HepG2 (cell line): ENCODE data around the gene CARMIL1. TPM values are rescaled to one million over a fixed set of nuclear protein-coding genes. Genes with fewer than 3 reads are reported as not detected.

Source experiments
- AFF4 ChIP-seq: sonication (generic); formaldehyde crosslinking; IDR thresholded peaks from 2 replicates; pipeline ENCODE4 v1.4.0; 2020; ENCODE audit warnings: missing genetic modification reagents
- BCLAF1 ChIP-seq: fragments of 450-650 bp; IDR thresholded peaks from 2 replicates; pipeline ENCODE4 v1.6.1; 2017; ENCODE audit warnings: mild to moderate bottlenecking
- FOXO4 ChIP-seq: sonication (generic); formaldehyde crosslinking; conservative IDR thresholded peaks from 2 replicates; pipeline ENCODE4 v1.8.1; 2023; ENCODE audit warnings: missing genetic modification reagents
- HOXA7 ChIP-seq: sonication (generic); formaldehyde crosslinking; IDR thresholded peaks from 2 replicates; pipeline ENCODE4 v1.8.1; 2022; ENCODE audit warnings: mild to moderate bottlenecking, missing genetic modification reagents, moderate library complexity
- KAT7 ChIP-seq: IDR thresholded peaks from 2 replicates; pipeline ENCODE4 v1.6.1; 2018; ENCODE audit warnings: borderline replicate concordance, missing compliant biosample characterization
- KDM1A ChIP-seq: IDR thresholded peaks from 2 replicates; pipeline ENCODE4 v1.6.1; 2016; ENCODE audit warnings: missing compliant biosample characterization
- KDM5A ChIP-seq: fragments of 200-600 bp; sonication (generic); IDR thresholded peaks from 2 replicates; pipeline ENCODE4 v1.7.0; 2018; ENCODE audit warnings: antibody characterized with exemption, mild to moderate bottlenecking, low read length, borderline replicate concordance
- MTF1 ChIP-seq: sonication (generic); formaldehyde crosslinking; IDR thresholded peaks from 2 replicates; pipeline ENCODE4 v1.5.0; 2020; ENCODE audit warnings: missing genetic modification reagents
- RBM39 ChIP-seq: fragments of 200-400 bp; formaldehyde crosslinking; IDR thresholded peaks from one replicate; pipeline ENCODE4 v1.6.1; 2018; ENCODE audit warnings: antibody characterized with exemption, mild to moderate bottlenecking, low read depth, low read length; ENCODE audit not compliant: poor library complexity, severe bottlenecking
- RXRB ChIP-seq: IDR thresholded peaks from 2 replicates; pipeline ENCODE4 v1.6.1; 2016; ENCODE audit warnings: borderline replicate concordance, missing genetic modification reagents, missing compliant biosample characterization
- SP140L ChIP-seq: sonication (generic); formaldehyde crosslinking; IDR thresholded peaks from 2 replicates; pipeline ENCODE4 v1.4.0; 2020; ENCODE audit warnings: missing genetic modification reagents, borderline replicate concordance
- TCF7L2 ChIP-seq: IDR thresholded peaks from 2 replicates; pipeline ENCODE4 v1.6.1; 2011; ENCODE audit warnings: mild to moderate bottlenecking, low read depth, low read length, moderate library complexity
- TOE1 ChIP-seq: sonication (generic); formaldehyde crosslinking; IDR thresholded peaks from 2 replicates; pipeline ENCODE4 v1.4.0; 2020; ENCODE audit warnings: mild to moderate bottlenecking, missing genetic modification reagents
- ZFP37 ChIP-seq: sonication (generic); formaldehyde crosslinking; IDR thresholded peaks from 2 replicates; pipeline ENCODE4 v1.4.0; 2020; ENCODE audit warnings: missing genetic modification reagents, borderline replicate concordance
- ZFX ChIP-seq: sonication (generic); formaldehyde crosslinking; IDR thresholded peaks from 2 replicates; pipeline ENCODE4 v1.4.0; 2020; ENCODE audit warnings: mild to moderate bottlenecking, low read depth, missing genetic modification reagents, moderate library complexity
- ZMYM2 ChIP-seq: sonication (generic); formaldehyde crosslinking; IDR thresholded peaks from 2 replicates; pipeline ENCODE4 v1.8.0; 2022; ENCODE audit warnings: mild to moderate bottlenecking, missing genetic modification reagents
- ZNF20 ChIP-seq: sonication (generic); formaldehyde crosslinking; IDR thresholded peaks from 2 replicates; pipeline ENCODE4 v1.4.0; 2020; ENCODE audit warnings: mild to moderate bottlenecking, moderate library complexity, missing genetic modification reagents
- ZNF205 ChIP-seq: IDR thresholded peaks from 2 replicates; pipeline ENCODE4 v1.6.1; 2018; ENCODE audit warnings: missing biosample characterization, missing genetic modification reagents
- ZNF660 ChIP-seq: sonication (generic); formaldehyde crosslinking; IDR thresholded peaks from 2 replicates; pipeline ENCODE4 v1.5.1; 2020; ENCODE audit warnings: mild to moderate bottlenecking, low read depth, missing genetic modification reagents, borderline replicate concordance
- ZUFSP ChIP-seq: sonication (generic); formaldehyde crosslinking; IDR thresholded peaks from 2 replicates; pipeline ENCODE4 v1.9.0; 2021; ENCODE audit warnings: missing genetic modification reagents, mild to moderate bottlenecking, borderline replicate concordance
- polyA plus RNA-seq, 8 experiments: library from polyadenylated mRNA; depleted of rRNA in 3 of 8; stranded (reverse) in 7 of 8; unstranded in 1 of 8; fragments of >200 nt; fragmentation: Illumina TruSeq in 4 of 8; extraction: Trizol in 4 of 8; gene quantifications; 2 replicates each; pipeline versions ENCODE4 v1.2.1 to v1.2.3, GENCODE V29; 2011 to 2016; ENCODE audit warnings: low read depth in 4 of 8, missing spikeins in 1 of 8, mixed read lengths in 1 of 8; ENCODE audit not compliant: insufficient read depth in 1 of 8
- total RNA-seq, 5 experiments: library from RNA; depleted of rRNA; stranded (reverse); fragments of >200 nt; fragmentation: Illumina TruSeq; extraction: Trizol; gene quantifications; 2 replicates each; pipeline ENCODE4 v1.2.3, GENCODE V29; 2016; ENCODE audit warnings: low read depth in 1 of 5

The CARMIL1 gene
- total and polyA plus RNA-seq, 2 of the 13 experiments (the other 11 are each of a cell fraction or from before 2014, with no cell fraction given) = 1.8 to 2.6 TPM

- no peak for TF ChIP-seq ZFP37 (CRISPR knock-in tag)
- peak; percentile 33; the same call in 1 of the 2 replicates for TF ChIP-seq ZFX
- TF ChIP-seq RXRB = no peak
- TF ChIP-seq KDM5A = no peak
- no peak for TF ChIP-seq ZUFSP
- 0 out of 2 replicates have a peak, but pooled peaks have one; percentile 49 for TF ChIP-seq TOE1 (CRISPR knock-in tag)
- no peak for TF ChIP-seq SP140L (CRISPR knock-in tag)
- TF ChIP-seq ZNF660 = no peak
- no peak for TF ChIP-seq MTF1 (CRISPR knock-in tag)
- TF ChIP-seq BCLAF1 = no peak
- TF ChIP-seq RBM39 = peak; percentile 84
- TF ChIP-seq ZNF205 (CRISPR knock-in tag) = no peak
- TF ChIP-seq HOXA7 (CRISPR knock-in tag) = no peak
- no peak for TF ChIP-seq AFF4
- TF ChIP-seq FOXO4 (CRISPR knock-in tag) = no peak
- no peak for TF ChIP-seq ZMYM2 (CRISPR knock-in tag)
- no peak for TF ChIP-seq ZNF20 (CRISPR knock-in tag)
- no peak for TF ChIP-seq TCF7L2
- TF ChIP-seq KAT7 = peak; percentile 61; the same call in 1 of the 2 replicates
- no peak for TF ChIP-seq KDM1A
Measured at GRCh38 chr6:25278914-25279747, at the start of gene CARMIL1 (continued).
